ENCODE data around the gene KCTD21. TPM values are rescaled to one million over a fixed set of nuclear protein-coding genes. Genes with fewer than 3 reads are reported as not detected.

The KCTD21 gene
- total and polyA plus RNA-seq, 2 experiments from 2014 or later: 5.7 to 13.1 TPM

GRCh38 chr11:78192911-78193351 lies 4.5 kb upstream of the KCTD21 start:
- DNase-seq: no peak
- H3K9me2 ChIP-seq (ENCODE audit: insufficient read depth): no peaks in the 10 kb centered on the region
- H3K9me3 ChIP-seq (ENCODE audit: low read depth): no peaks in the 10 kb centered on the region
- no peak for TF ChIP-seq EZH2 (IDR thresholded peaks at IDR 0.05; ENCODE audit: insufficient read depth, poor library complexity, severe bottlenecking)
- TF ChIP-seq EZH2phosphoT487 (IDR thresholded peaks at IDR 0.05; ENCODE audit: insufficient read depth, low read depth): no peak
- no peak overlapping the region for H3K4me2 ChIP-seq (ENCODE audit: unreplicated experiment)
- H3F3A ChIP-seq (ENCODE audit: insufficient read depth): 0 out of 2 replicates have a peak, but pooled peaks cover 4% of the 10 kb centered on the region
- no peak overlapping the region for H2AFZ ChIP-seq
- H3K27me3 ChIP-seq (replicated peaks; ENCODE audit: insufficient read depth): no peaks in the 10 kb centered on the region
- in situ Hi-C loops (cut with MboI): no loop called here
- H3K4me3 ChIP-seq: no peak overlapping the region
- H4K20me1 ChIP-seq (ENCODE audit: insufficient read depth): no peaks in the 10 kb centered on the region
- H3K27ac ChIP-seq: peak overlapping the region; percentile 41
- peaks cover 76% of the 10 kb centered on the region for H3K79me2 ChIP-seq (ENCODE audit: insufficient read depth)
- no peak overlapping the region for H3K9ac ChIP-seq
- 61 to 63% methylated on average over 4 of the region's 4 CpGs for WGBS, 2 experiments (ENCODE audit: low coverage in 1 of 2, low lambda C conversion rate in 2 of 2, missing lambda C conversion rate in 2 of 2)
- H3K4me1 ChIP-seq (ENCODE audit: insufficient read depth): peaks cover 17% of the 10 kb centered on the region
- H3K36me3 ChIP-seq (ENCODE audit: low read depth): no peaks in the 10 kb centered on the region

DNA sequence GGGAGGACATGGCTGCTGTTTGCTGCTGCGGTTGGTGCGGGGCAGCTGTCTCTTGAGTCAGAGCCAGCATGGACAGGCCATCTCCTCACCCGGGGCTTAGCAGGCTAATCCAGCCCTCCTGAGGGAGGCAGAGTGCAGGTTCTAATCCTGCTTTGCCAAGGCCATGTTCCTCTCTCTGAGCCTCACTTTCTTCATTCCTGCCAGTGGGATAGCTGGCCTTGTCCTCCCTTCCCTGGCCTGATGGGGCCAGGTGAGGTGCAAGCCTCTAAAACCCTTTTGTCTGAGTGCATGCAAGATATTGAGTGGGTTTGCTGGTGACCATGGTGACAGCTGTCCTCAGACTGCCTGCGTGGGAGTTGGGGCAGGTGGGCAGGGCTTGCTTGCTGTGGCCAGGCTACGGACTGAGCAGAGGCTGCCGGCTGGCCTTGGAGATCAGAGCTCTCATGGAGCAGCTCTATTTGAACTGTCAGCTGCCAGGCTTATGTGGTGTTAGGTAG lies 3.8 kb upstream of the KCTD21 start:
- peaks cover 82% of the 10 kb centered on the region for H3K79me2 ChIP-seq (ENCODE audit: insufficient read depth)
- no peaks in the 10 kb centered on the region for H4K20me1 ChIP-seq (ENCODE audit: insufficient read depth)

DNA sequence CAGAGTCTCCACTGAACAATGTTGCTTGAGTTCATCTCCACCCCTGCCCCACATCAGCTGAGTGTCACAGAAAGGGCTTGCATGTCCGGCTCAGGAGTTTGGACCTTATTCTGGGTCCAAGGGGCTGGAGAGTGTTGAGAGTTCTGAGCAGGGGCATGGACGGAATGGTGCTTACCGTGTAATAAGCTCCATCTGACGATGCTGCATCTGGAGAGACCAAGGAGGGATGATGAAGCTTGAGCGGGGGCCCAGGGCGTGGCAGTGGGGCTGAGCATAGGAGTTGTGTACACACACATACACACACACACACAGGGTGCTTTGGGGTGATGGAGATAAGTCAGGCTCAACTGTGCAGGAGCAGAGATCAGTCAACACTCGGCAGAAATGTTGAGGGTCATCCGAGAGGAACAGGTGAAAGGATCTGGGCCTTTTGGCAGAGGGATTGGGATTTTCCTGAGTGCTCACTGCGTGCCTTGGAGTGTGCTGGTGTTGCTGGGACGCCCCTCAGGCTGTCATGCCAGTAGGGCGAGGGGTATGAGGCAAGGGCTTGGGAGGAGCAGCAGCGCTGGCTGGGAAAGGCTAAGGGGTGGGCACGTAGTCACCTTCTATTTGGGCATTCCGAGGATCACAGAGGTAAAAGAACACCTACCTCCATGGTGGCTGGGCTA lies 2.6 kb upstream of the KCTD21 start:
- H4K20me1 ChIP-seq (ENCODE audit: insufficient read depth): no peaks in the 10 kb centered on the region

More for the DNA sequence above, 3.8 kb upstream of the KCTD21 start:
- H2AFZ ChIP-seq: no peak overlapping the region
- H3K9me3 ChIP-seq (ENCODE audit: low read depth): no peaks in the 10 kb centered on the region
- H3K36me3 ChIP-seq (ENCODE audit: low read depth): no peaks in the 10 kb centered on the region
- peak overlapping the region; percentile 41; the same call in 1 of the 2 replicates for H3K27ac ChIP-seq
- DNase-seq: peak; percentile 23
- H3K4me2 ChIP-seq (ENCODE audit: unreplicated experiment): no peak overlapping the region
- TF ChIP-seq EZH2 (IDR thresholded peaks at IDR 0.05; ENCODE audit: insufficient read depth, poor library complexity, severe bottlenecking) (no peak), EZH2phosphoT487 (IDR thresholded peaks at IDR 0.05; ENCODE audit: insufficient read depth, low read depth) (no peak)
- no peak overlapping the region for H3K9ac ChIP-seq
- in situ Hi-C loops (cut with MboI): no loop called here
- H3F3A ChIP-seq (ENCODE audit: insufficient read depth): 0 out of 2 replicates have a peak, but pooled peaks cover 9% of the 10 kb centered on the region
- peaks cover 17% of the 10 kb centered on the region for H3K4me1 ChIP-seq (ENCODE audit: insufficient read depth)
- no peak overlapping the region for H3K4me3 ChIP-seq
- H3K9me2 ChIP-seq (ENCODE audit: insufficient read depth): no peaks in the 10 kb centered on the region
- H3K27me3 ChIP-seq (replicated peaks; ENCODE audit: insufficient read depth): no peaks in the 10 kb centered on the region
- WGBS, 2 experiments (ENCODE audit: low coverage in 1 of 2, low lambda C conversion rate in 2 of 2, missing lambda C conversion rate in 2 of 2): 72 to 76% methylated on average over 6 of the region's 6 CpGs

GRCh38 chr11:78190374-78190773 lies 1.9 kb upstream of the KCTD21 start:
- Histone ChIP-seq H3K9me3 (ENCODE audit: low read depth) (no peaks in the 10 kb centered on the region), H3K27me3 (replicated peaks; ENCODE audit: insufficient read depth) (no peaks in the 10 kb centered on the region), H3K79me2 (ENCODE audit: insufficient read depth) (peaks cover 89% of the 10 kb centered on the region), H3K27ac (no peak overlapping the region), H3K9ac (peak overlapping the region; percentile 84; the same call in 1 of the 2 replicates), H2AFZ (no peak overlapping the region), H3K36me3 (ENCODE audit: low read depth) (no peaks in the 10 kb centered on the region), H3K4me1 (ENCODE audit: insufficient read depth) (peaks cover 24% of the 10 kb centered on the region), H3F3A (ENCODE audit: insufficient read depth) (peaks cover 24% of the 10 kb centered on the region), H3K4me2 (ENCODE audit: unreplicated experiment) (peak overlapping the region; percentile 87), H3K4me3 (peak overlapping the region; percentile 93; the same call in 1 of the 2 replicates), H3K9me2 (ENCODE audit: insufficient read depth) (no peaks in the 10 kb centered on the region), H4K20me1 (ENCODE audit: insufficient read depth) (no peaks in the 10 kb centered on the region)
- in situ Hi-C loops (cut with MboI): no loop called here
- 69 to 70% methylated on average over 3 of the region's 3 CpGs for WGBS, 2 experiments (ENCODE audit: low coverage in 1 of 2, low lambda C conversion rate in 2 of 2, missing lambda C conversion rate in 2 of 2)
- TF ChIP-seq EZH2phosphoT487 (IDR thresholded peaks at IDR 0.05; ENCODE audit: insufficient read depth, low read depth) (no peak), EZH2 (IDR thresholded peaks at IDR 0.05; ENCODE audit: insufficient read depth, poor library complexity, severe bottlenecking) (no peak)
- DNase-seq: peak; percentile 27

More for the DNA sequence above, 2.6 kb upstream of the KCTD21 start:
- Histone ChIP-seq H3K79me2 (ENCODE audit: insufficient read depth) (peaks cover 92% of the 10 kb centered on the region), H3K27ac (no peak overlapping the region), H3K27me3 (replicated peaks; ENCODE audit: insufficient read depth) (no peaks in the 10 kb centered on the region), H3K4me1 (ENCODE audit: insufficient read depth) (peaks cover 19% of the 10 kb centered on the region), H3K36me3 (ENCODE audit: low read depth) (no peaks in the 10 kb centered on the region), H3K4me3 (no peak overlapping the region), H3K9ac (no peak overlapping the region), H3K9me3 (ENCODE audit: low read depth) (no peaks in the 10 kb centered on the region), H3F3A (ENCODE audit: insufficient read depth) (peaks cover 21% of the 10 kb centered on the region), H2AFZ (no peak overlapping the region), H3K9me2 (ENCODE audit: insufficient read depth) (no peaks in the 10 kb centered on the region), H3K4me2 (ENCODE audit: unreplicated experiment) (peak overlapping the region; percentile 87)
- in situ Hi-C loops (cut with MboI): no loop called here
- WGBS, 2 experiments (ENCODE audit: low coverage in 1 of 2, low lambda C conversion rate in 2 of 2, missing lambda C conversion rate in 2 of 2): 83 to 88% methylated on average over 13 to 14 of the region's 14 CpGs
- TF ChIP-seq EZH2 (IDR thresholded peaks at IDR 0.05; ENCODE audit: insufficient read depth, poor library complexity, severe bottlenecking): no peak
- TF ChIP-seq EZH2phosphoT487 (IDR thresholded peaks at IDR 0.05; ENCODE audit: insufficient read depth, low read depth): no peak
- DNase-seq: no peak
